GM12891 (cell line): ENCODE measurements around the gene EYS.

Experiments used
- DNase-seq: peaks from one replicate; pipeline ENCODE4 v3.0.0; 2011; ENCODE audit warnings: low spot score; ENCODE audit not compliant: insufficient read length
- FAIRE-seq: peaks from 2 replicates; lab custom pipeline; 2011; peaks lifted over from hg19 to GRCh38; lab: Jason Lieb, UNC
- PAX5 ChIP-seq: IDR thresholded peaks from 2 replicates; pipeline ENCODE4 v1.6.1; 2011; ENCODE audit warnings: low read length, moderate library complexity, mild to moderate bottlenecking; ENCODE audit not compliant: insufficient read depth, severe bottlenecking
- POLR2A ChIP-seq: IDR thresholded peaks from 2 replicates; pipeline ENCODE4 v1.6.1; 2011; ENCODE audit warnings: low read depth, low read length, control low read depth
- POLR2AphosphoS5 ChIP-seq: IDR thresholded peaks from 2 replicates; pipeline ENCODE4 v1.6.1; 2011; ENCODE audit warnings: low read depth, low read length, control low read depth
- POU2F2 ChIP-seq: IDR thresholded peaks from 2 replicates; pipeline ENCODE4 v1.6.1; 2011; ENCODE audit warnings: low read depth, mild to moderate bottlenecking, control low read depth, low read length, moderate library complexity
- SPI1 ChIP-seq: IDR thresholded peaks from 2 replicates; pipeline ENCODE4 v1.6.1; 2011; ENCODE audit warnings: low read depth, low read length, control low read depth
- TAF1 ChIP-seq: IDR thresholded peaks from 2 replicates; pipeline ENCODE4 v1.6.1; 2011; ENCODE audit warnings: low read depth, low read length, control low read depth

EYS gene

GRCh38 chr6:64591676-64592036 lies 1115.4 kb downstream of the EYS start:
- FAIRE-seq (no peak), DNase-seq (no peak)
- TF ChIP-seq PAX5 (no peak), SPI1 (no peak), POLR2AphosphoS5 (no peak), POLR2A (no peak), POU2F2 (no peak), TAF1 (no peak)

- no peak for TF ChIP-seq POU2F2
- TF ChIP-seq TAF1: no peak
- FAIRE-seq (no peak), DNase-seq (no peak)
Measured at GRCh38 chr6:64590965-64591675, 1115.9 kb downstream of the EYS start.

GRCh38 chr6:64589961-64590360 lies 1117.1 kb downstream of the EYS start:
- DNase-seq (no peak), FAIRE-seq (no peak)
- no peak for TF ChIP-seq TAF1
- TF ChIP-seq POU2F2: no peak
- TF ChIP-seq POLR2AphosphoS5: no peak
- TF ChIP-seq SPI1: no peak
- no peak for TF ChIP-seq POLR2A
- TF ChIP-seq PAX5: no peak

- FAIRE-seq: no peak
- no peak for TF ChIP-seq POU2F2
- TF ChIP-seq POLR2A: no peak
- no peak for TF ChIP-seq PAX5
- TF ChIP-seq POLR2AphosphoS5: no peak
- no peak for TF ChIP-seq SPI1
- DNase-seq: no peak
Measured at GRCh38 chr6:64580346-64580745, 1126.7 kb downstream of the EYS start.

GRCh38 chr6:64553249-64553786 lies 1153.7 kb downstream of the EYS start:
- FAIRE-seq (no peak), DNase-seq (no peak)
- TF ChIP-seq POLR2AphosphoS5 (no peak), POLR2A (no peak), POU2F2 (no peak), TAF1 (no peak), SPI1 (no peak)

- FAIRE-seq (no peak), DNase-seq (no peak)
- TF ChIP-seq POLR2A: no peak
- no peak for TF ChIP-seq POU2F2
- no peak for TF ChIP-seq PAX5
- no peak for TF ChIP-seq SPI1
- no peak for TF ChIP-seq TAF1
- no peak for TF ChIP-seq POLR2AphosphoS5
Measured at GRCh38 chr6:64547594-64548268, 1159.3 kb downstream of the EYS start.

- DNase-seq: no peak
- TF ChIP-seq POLR2AphosphoS5: no peak
- TF ChIP-seq PAX5: no peak
- no peak for TF ChIP-seq POLR2A
- no peak for TF ChIP-seq TAF1
- no peak for TF ChIP-seq SPI1
- no peak for TF ChIP-seq POU2F2
- no peak for FAIRE-seq
Measured at GRCh38 chr6:64539917-64540316, 1167.1 kb downstream of the EYS start.

- FAIRE-seq (no peak), DNase-seq (no peak)
- no peak for TF ChIP-seq POLR2AphosphoS5
- no peak for TF ChIP-seq TAF1
Measured at GRCh38 chr6:64538722-64539121, 1168.3 kb downstream of the EYS start.

- FAIRE-seq: no peak
- no peak for DNase-seq
- no peak for TF ChIP-seq PAX5
Measured at GRCh38 chr6:64527899-64528298, 1179.1 kb downstream of the EYS start.

- FAIRE-seq: no peak
- TF ChIP-seq SPI1 (no peak), TAF1 (no peak), POLR2AphosphoS5 (no peak), POLR2A (no peak), PAX5 (no peak), POU2F2 (no peak)
- no peak for DNase-seq
Measured at GRCh38 chr6:64522859-64523258, 1184.2 kb downstream of the EYS start.
